KMS-11 (cell line): ENCODE results near the gene ODAD4.

Experiments used
- H2AFZ ChIP-seq: fragments of 200-600 bp; sonication (generic); 2 replicates; pipeline ENCODE4 v1.6.1; 2016; ENCODE audit warnings: antibody characterized with exemption, mixed run types, low read depth
- H3K27ac ChIP-seq: fragments of 200-600 bp; sonication (generic); 2 replicates; pipeline ENCODE4 v1.6.1; 2016; ENCODE audit warnings: mild to moderate bottlenecking, mixed run types
- H3K27me3 ChIP-seq: fragments of 200-600 bp; sonication (generic); 2 replicates; pipeline ENCODE4 v1.6.1; 2017; ENCODE audit warnings: mild to moderate bottlenecking, low read depth, mixed run types, moderate library complexity; ENCODE audit not compliant: insufficient read depth
- H3K36me3 ChIP-seq: fragments of 200-600 bp; sonication (generic); 2 replicates; pipeline ENCODE4 v1.6.1; 2017; ENCODE audit warnings: mild to moderate bottlenecking, mixed run types; ENCODE audit not compliant: insufficient read depth
- H3K4me1 ChIP-seq: fragments of 200-600 bp; sonication (generic); 2 replicates; pipeline ENCODE4 v1.6.1; 2016; ENCODE audit warnings: mild to moderate bottlenecking, low read depth, mixed run types; ENCODE audit not compliant: poor library complexity, severe bottlenecking
- H3K4me2 ChIP-seq: fragments of 200-600 bp; sonication (generic); 2 replicates; pipeline ENCODE4 v1.7.0; 2016; ENCODE audit warnings: mild to moderate bottlenecking, mixed run types
- H3K4me3 ChIP-seq: fragments of 200-600 bp; sonication (generic); IDR thresholded peaks from 2 replicates; pipeline ENCODE4 v1.6.1; 2017; ENCODE audit warnings: low read depth, low read length, mixed read lengths; ENCODE audit not compliant: insufficient read depth
- H3K79me2 ChIP-seq: fragments of 200-600 bp; sonication (generic); 2 replicates; pipeline ENCODE4 v1.6.1; 2016; ENCODE audit warnings: low read depth, mixed run types; ENCODE audit not compliant: insufficient read depth
- H3K9ac ChIP-seq: fragments of 200-600 bp; sonication (generic); 2 replicates; pipeline ENCODE4 v1.6.1; 2016; ENCODE audit warnings: mild to moderate bottlenecking, mixed run types
- H4K20me1 ChIP-seq: fragments of 200-600 bp; sonication (generic); 2 replicates; pipeline ENCODE4 v1.6.1; 2016; ENCODE audit warnings: mild to moderate bottlenecking, mixed run types; ENCODE audit not compliant: insufficient read depth
- CTCF ChIP-seq: fragments of 200-600 bp; sonication (generic); conservative IDR thresholded peaks from 2 replicates; pipeline ENCODE4 v1.6.1; 2017; ENCODE audit warnings: low read depth, mild to moderate bottlenecking, antibody characterized with exemption, low read length, moderate library complexity, mixed read lengths

The ODAD4 gene

GRCh38 chr17:41917192-41917591 lies 13.2 kb upstream of the ODAD4 start:
- Histone ChIP-seq H4K20me1 (peaks cover 13% of the 10 kb centered on the region; the same call in 1 of the 2 replicates), H3K27ac (peak overlapping the region; percentile 6; the same call in 1 of the 2 replicates), H3K4me3 (no peak overlapping the region), H3K4me1 (peaks cover 32% of the 10 kb centered on the region), H3K4me2 (peak overlapping the region; percentile 91), H3K36me3 (peaks cover 9% of the 10 kb centered on the region; the same call in 1 of the 2 replicates), H2AFZ (no peak overlapping the region), H3K9ac (peak overlapping the region; percentile 84; the same call in 1 of the 2 replicates), H3K79me2 (peaks cover 67% of the 10 kb centered on the region), H3K27me3 (no peaks in the 10 kb centered on the region)
- TF ChIP-seq CTCF, result no peak

GRCh38 chr17:41917679-41918313 lies 12.6 kb upstream of the ODAD4 start:
- TF ChIP-seq CTCF, result no peak
- H2AFZ ChIP-seq, result peak overlapping the region; percentile 73
- H3K27ac ChIP-seq, result peak overlapping the region; percentile 69
- peak overlapping the region; percentile 84 for H3K9ac ChIP-seq
- H3K4me2 ChIP-seq, result peak overlapping the region; percentile 91
- peaks cover 8% of the 10 kb centered on the region; the same call in 1 of the 2 replicates for H3K36me3 ChIP-seq
- peaks cover 61% of the 10 kb centered on the region for H3K79me2 ChIP-seq
- H3K4me3 ChIP-seq, result peak overlapping the region; percentile 69
- peaks cover 13% of the 10 kb centered on the region; the same call in 1 of the 2 replicates for H4K20me1 ChIP-seq
- peaks cover 32% of the 10 kb centered on the region for H3K4me1 ChIP-seq
- no peaks in the 10 kb centered on the region for H3K27me3 ChIP-seq

- Histone ChIP-seq H3K79me2 (peaks cover 54% of the 10 kb centered on the region), H3K27ac (peak within 1 kb of the TSS; percentile 69), H3K4me1 (peaks cover 32% of the 10 kb centered on the region), H3K27me3 (no peaks in the 10 kb centered on the region), H2AFZ (peak within 1 kb of the TSS; percentile 79), H3K4me3 (peak within 1 kb of the TSS; percentile 69), H4K20me1 (peaks cover 13% of the 10 kb centered on the region; the same call in 1 of the 2 replicates), H3K4me2 (peak within 1 kb of the TSS; percentile 91), H3K9ac (peak within 1 kb of the TSS; percentile 84), H3K36me3 (peaks cover under 1% of the 10 kb centered on the region; the same call in 1 of the 2 replicates)
- TF ChIP-seq CTCF, result no peak
These were observed 11.9 kb upstream of the ODAD4 start, which contains the start of gene ACLY for GRCh38 chr17:41918314-41919164. Gene ACLY, minus strand, starts transcription at chr17:41918951. Its CDS starts 5,078 bp downstream, at chr17:41913873.

GRCh38 chr17:41919165-41919817 lies 11.1 kb upstream of the ODAD4 start:
- H3K27ac ChIP-seq, result no peak overlapping the region
- no peak overlapping the region for H3K9ac ChIP-seq
- H3K79me2 ChIP-seq, result peaks cover 46% of the 10 kb centered on the region
- peak overlapping the region; percentile 64; the same call in 1 of the 2 replicates for H3K4me2 ChIP-seq
- H2AFZ ChIP-seq, result peak overlapping the region; percentile 79; the same call in 1 of the 2 replicates
- H3K4me1 ChIP-seq, result peaks cover 32% of the 10 kb centered on the region
- H4K20me1 ChIP-seq, result peaks cover 13% of the 10 kb centered on the region; the same call in 1 of the 2 replicates
- H3K27me3 ChIP-seq, result no peaks in the 10 kb centered on the region
- no peaks in the 10 kb centered on the region for H3K36me3 ChIP-seq
- no peak for TF ChIP-seq CTCF
- no peak overlapping the region for H3K4me3 ChIP-seq
